Kidney (tissue), 14 donors: ENCODE measurements around the gene TERB1. TPM values are rescaled to one million over a fixed set of nuclear protein-coding genes. Genes with fewer than 3 reads are reported as not detected.

Experiments
- DNase-seq, 5 donors: peaks; one replicate each; pipeline ENCODE4 v3.0.0-alpha.2; 2013 to 2020
- FAIRE-seq: peaks from 2 replicates; lab custom pipeline; 2012; peaks lifted over from hg19 to GRCh38; lab: Jason Lieb, UNC
- H3K27ac ChIP-seq, 2 donors: one replicate each; pipeline ENCODE4 v1.7.0; 2013; ENCODE audit warnings: low read depth in 2 of 2, low read length in 2 of 2, inconsistent platforms in 1 of 2
- H3K27me3 ChIP-seq: one replicate; pipeline ENCODE4 v1.7.1; 2013; ENCODE audit warnings: low read length, inconsistent platforms; ENCODE audit not compliant: control insufficient read depth, insufficient read depth
- H3K36me3 ChIP-seq, 3 donors: one replicate each; pipeline versions ENCODE4 v1.7.0 to v1.7.1; 2013; ENCODE audit warnings: low read length in 3 of 3, control low read depth in 1 of 3, inconsistent platforms in 1 of 3; ENCODE audit not compliant: insufficient read depth in 3 of 3, control insufficient read depth in 2 of 3
- H3K4me1 ChIP-seq, 3 donors: one replicate each; pipeline versions ENCODE4 v1.7.0 to v1.7.1; 2013; ENCODE audit warnings: low read length in 3 of 3, inconsistent platforms in 1 of 3, low read depth in 1 of 3; ENCODE audit not compliant: control insufficient read depth in 2 of 3, insufficient read depth in 2 of 3
- H3K4me3 ChIP-seq, 3 donors: one replicate each; pipeline versions ENCODE4 v1.7.0 to v1.8.1; 2013; ENCODE audit warnings: low read length in 3 of 3, control low read depth in 1 of 3, inconsistent platforms in 1 of 3
- H3K9ac ChIP-seq, 3 donors: one replicate each; pipeline versions ENCODE4 v1.7.0 to v1.7.1; 2013; ENCODE audit warnings: low read length in 3 of 3, control low read depth in 1 of 3, inconsistent platforms in 1 of 3
- H3K9me3 ChIP-seq, 3 donors: one replicate each; pipeline versions ENCODE4 v1.7.0 to v1.7.1; 2013; ENCODE audit warnings: low read length in 3 of 3, control low read depth in 1 of 3, inconsistent platforms in 1 of 3; ENCODE audit not compliant: control insufficient read depth in 2 of 3, insufficient read depth in 1 of 3
- CTCF ChIP-seq: IDR thresholded peaks from 3 replicates; pipeline ENCODE4 v1.5.1; 2012; ENCODE audit warnings: mild to moderate bottlenecking, moderate library complexity, borderline replicate concordance; ENCODE audit not compliant: insufficient read depth; ENCODE audit errors: extremely low read depth
- intact Hi-C: fragments of 100-400 bp; cut with DNase I; formaldehyde crosslinking; loops from one replicate; pipeline ENCODE4 v1.11.1; 2022
- polyA plus RNA-seq: library from polyadenylated mRNA; stranded (reverse); fragments of 350-450 nt; fragmentation: Illumina TruSeq; extraction: RNeasy Lipid Tissue Mini Kit (QIAGEN cat#74804); gene quantifications from one replicate; pipeline ENCODE4 v1.2.3, GENCODE V29; 2014; ENCODE audit warnings: low read depth, low replicate concordance; ENCODE audit not compliant: insufficient read depth
- total RNA-seq: library from RNA; stranded (reverse); fragmentation: NEBNext Ultra II Directional; extraction: Animal tissue kit (Norgen Biotek cat#: 25700); gene quantifications from one replicate; pipeline ENCODE4 v1.2.1, GENCODE V29; 2021
- donor health status: control.
- donor health status: control.
- donor health status: control.
- donor health status: control.
- donor health status: control.
- donor health status: DM: yes; HTN: yes; CAD: no.
- donor health status: Normal renal cell carcinoma (clear cell type).

TERB1 gene
- total and polyA plus RNA-seq, 2 donors from 2014 or later: 0.19 TPM; not detected in 1

- no peak overlapping the region for H3K27ac ChIP-seq
- H3K9me3 ChIP-seq: no peaks in the 10 kb centered on the region
- TF ChIP-seq CTCF: no peak
- H3K27me3 ChIP-seq: no peaks in the 10 kb centered on the region
- H3K9ac ChIP-seq: no peak overlapping the region
- no peaks in the 10 kb centered on the region for H3K4me1 ChIP-seq
- DNase-seq: no peak
- no peaks in the 10 kb centered on the region for H3K36me3 ChIP-seq
- intact Hi-C loops: no loop called here
- FAIRE-seq: no peak
- H3K4me3 ChIP-seq: no peak overlapping the region
Observed at GRCh38 chr16:66790130-66790733, 11.2 kb downstream of the TERB1 start.

GRCh38 chr16:66787427-66787826, 14.0 kb downstream of the TERB1 start:
- TF ChIP-seq CTCF: no peak
- H3K4me1 ChIP-seq: no peaks in the 10 kb centered on the region
- H3K36me3 ChIP-seq: no peaks in the 10 kb centered on the region
- DNase-seq: no peak
- H3K9ac ChIP-seq: no peak overlapping the region
- intact Hi-C loops: no loop called here
- no peak overlapping the region for H3K4me3 ChIP-seq
- no peak overlapping the region for H3K27ac ChIP-seq
- H3K27me3 ChIP-seq: no peaks in the 10 kb centered on the region
- no peaks in the 10 kb centered on the region for H3K9me3 ChIP-seq
- no peak for FAIRE-seq

DNA sequence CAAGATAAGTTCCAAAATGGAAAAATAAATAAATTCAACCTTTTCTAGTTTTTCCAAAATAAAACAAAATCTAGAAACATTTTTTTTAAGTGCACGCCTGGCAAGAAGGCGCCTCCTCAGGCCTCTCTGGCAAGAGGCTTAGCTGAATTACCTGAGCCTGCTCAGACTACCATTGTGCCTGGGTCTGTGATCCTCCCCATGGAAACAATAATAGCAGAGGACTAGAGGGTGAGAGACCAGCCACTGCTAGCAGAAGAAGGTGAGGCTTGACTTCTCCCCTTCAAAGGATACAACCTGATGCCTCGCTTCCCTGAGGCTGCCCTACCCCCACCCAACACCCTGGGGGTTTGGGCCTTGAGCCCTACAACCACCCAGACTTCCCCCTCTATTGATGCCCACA, 14.8 kb downstream of the TERB1 start:
- Histone ChIP-seq H3K9ac (no peak overlapping the region), H3K27ac (no peak overlapping the region), H3K4me3 (no peak overlapping the region), H3K4me1 (no peaks in the 10 kb centered on the region), H3K9me3 (no peaks in the 10 kb centered on the region), H3K36me3 (no peaks in the 10 kb centered on the region), H3K27me3 (no peaks in the 10 kb centered on the region)
- no peak for DNase-seq
- no peak for TF ChIP-seq CTCF
- no peak for FAIRE-seq
- intact Hi-C loops: no loop called here

- DNase-seq (no peak), FAIRE-seq (no peak)
- Histone ChIP-seq H3K4me3 (no peak overlapping the region), H3K4me1 (no peaks in the 10 kb centered on the region), H3K36me3 (no peaks in the 10 kb centered on the region), H3K9me3 (no peaks in the 10 kb centered on the region), H3K9ac (no peak overlapping the region), H3K27ac (no peak overlapping the region), H3K27me3 (no peaks in the 10 kb centered on the region)
- intact Hi-C loops: no loop called here
- TF ChIP-seq CTCF: no peak
Observed at GRCh38 chr16:66776457-66776856, 24.9 kb downstream of the TERB1 start.
